ENCODE data around the gene AKAP6.

AKAP6 gene

GRCh38 chr14:32702562-32702961 lies 373.5 kb downstream of the AKAP6 start:
- H3K27ac ChIP-seq: no peak overlapping the region

DNA sequence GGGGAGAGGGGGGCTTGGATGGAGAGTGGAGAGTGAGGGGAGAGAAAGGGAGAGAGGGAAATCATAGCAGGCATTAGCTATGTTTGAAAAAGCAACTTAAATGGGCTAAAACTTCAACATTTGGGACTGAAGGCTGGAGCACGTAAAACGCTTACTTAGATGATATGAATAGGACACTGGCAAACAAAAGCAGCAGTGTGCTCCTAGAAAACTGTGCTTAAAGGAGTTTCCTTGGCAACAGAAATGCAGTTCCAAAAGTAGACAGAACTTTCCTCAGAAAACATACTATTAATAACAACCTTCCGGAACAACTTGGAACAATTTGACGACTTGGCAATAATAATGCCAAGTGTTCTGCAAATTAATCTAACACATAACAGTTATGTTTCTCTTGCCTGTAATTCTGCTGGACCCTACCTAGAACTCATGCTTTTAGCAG lies 374.1 kb downstream of the AKAP6 start:
- no peak overlapping the region for H3K27ac ChIP-seq
- no peak for TF ChIP-seq ZFX (IDR thresholded peaks at IDR 0.05)
- no peak for TF ChIP-seq CTCF (conservative IDR thresholded peaks at IDR 0.05)

More at GRCh38 chr14:32702562-32702961, 373.5 kb downstream of the AKAP6 start:
- TF ChIP-seq CTCF (conservative IDR thresholded peaks at IDR 0.05) (no peak), ZFX (IDR thresholded peaks at IDR 0.05) (no peak)

- TF ChIP-seq CTCF (conservative IDR thresholded peaks at IDR 0.05) (no peak), ZFX (IDR thresholded peaks at IDR 0.05) (no peak)
- no peak overlapping the region for H3K27ac ChIP-seq
Measured at GRCh38 chr14:32706721-32707519, 377.8 kb downstream of the AKAP6 start.

DNA sequence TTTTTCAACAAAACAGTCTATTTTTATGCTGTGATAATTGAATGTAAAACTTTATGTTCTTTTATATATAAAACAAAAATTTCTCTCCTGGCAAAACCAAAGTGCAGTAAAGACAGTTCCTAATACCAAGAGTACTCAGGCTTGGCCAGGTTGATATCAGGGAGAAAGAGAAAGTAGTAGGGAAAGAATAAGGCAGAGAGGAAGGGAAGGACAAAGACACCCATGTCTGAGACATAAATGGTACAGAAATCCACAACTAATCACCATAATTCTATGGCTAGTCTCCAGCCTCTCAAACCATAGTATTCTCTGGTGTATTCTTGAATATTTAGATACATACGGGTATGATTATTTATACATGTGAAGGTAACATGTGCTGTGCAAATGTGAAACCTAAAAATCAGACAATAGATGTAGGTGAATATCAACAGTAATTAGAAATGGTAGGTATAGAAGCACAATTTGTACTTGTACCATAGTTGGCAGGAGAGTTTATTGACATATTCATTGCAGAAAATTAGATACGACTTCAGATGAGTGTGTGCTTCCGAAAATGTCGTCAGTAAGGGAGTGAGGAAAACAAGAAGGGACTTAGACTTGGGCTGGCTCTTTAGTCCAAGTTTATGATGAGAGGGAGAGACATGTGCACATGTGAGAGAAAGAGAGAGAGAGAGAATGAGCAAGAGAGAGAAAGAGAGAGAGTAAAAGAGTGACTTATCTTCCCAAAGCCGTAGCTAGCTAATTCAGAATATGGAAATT lies 378.8 kb downstream of the AKAP6 start:
- H3K27ac ChIP-seq: no peak overlapping the region
- TF ChIP-seq ZFX (IDR thresholded peaks at IDR 0.05) (no peak), CTCF (conservative IDR thresholded peaks at IDR 0.05) (no peak)

- TF ChIP-seq ZFX (IDR thresholded peaks at IDR 0.05): no peak
- TF ChIP-seq CTCF (conservative IDR thresholded peaks at IDR 0.05): no peak
- H3K27ac ChIP-seq: no peak overlapping the region
Measured at GRCh38 chr14:32709027-32709426, 379.9 kb downstream of the AKAP6 start.

GRCh38 chr14:32710231-32710671 lies 381.2 kb downstream of the AKAP6 start:
- TF ChIP-seq CTCF (conservative IDR thresholded peaks at IDR 0.05): no peak
- TF ChIP-seq ZFX (IDR thresholded peaks at IDR 0.05): no peak
- no peak overlapping the region for H3K27ac ChIP-seq
